ENCODE data around the gene GRIN1. TPM values are rescaled to one million over a fixed set of nuclear protein-coding genes. Genes with fewer than 3 reads are reported as not detected.
A peak's percentile ranks its signal among the peaks of the same experiment; 100 is the strongest.

GRIN1 gene
- total RNA-seq, 1 experiment from 2014 or later: 0.06 TPM

DNA sequence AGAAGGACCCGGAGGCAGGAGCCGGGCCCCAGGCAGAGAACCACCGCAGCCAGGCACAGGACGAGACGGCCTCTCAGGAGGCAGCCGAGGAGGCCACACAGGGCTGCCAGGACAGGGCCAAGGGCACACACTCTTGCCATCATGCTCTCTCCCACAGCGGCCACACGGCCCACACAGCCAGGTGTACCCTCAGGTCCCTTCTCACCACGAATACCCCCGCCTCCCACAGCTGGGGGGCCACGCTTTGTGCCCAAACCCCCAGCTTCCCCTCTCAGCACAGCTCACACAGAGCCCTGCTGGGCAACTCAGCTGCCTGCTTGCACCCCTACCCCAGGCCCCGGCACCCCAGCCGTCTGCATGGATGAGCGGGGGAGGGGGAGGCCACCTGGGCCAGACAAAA lies 54.8 kb downstream of the GRIN1 start:
- DNase-seq (ENCODE audit: low read depth): no peak

DNA sequence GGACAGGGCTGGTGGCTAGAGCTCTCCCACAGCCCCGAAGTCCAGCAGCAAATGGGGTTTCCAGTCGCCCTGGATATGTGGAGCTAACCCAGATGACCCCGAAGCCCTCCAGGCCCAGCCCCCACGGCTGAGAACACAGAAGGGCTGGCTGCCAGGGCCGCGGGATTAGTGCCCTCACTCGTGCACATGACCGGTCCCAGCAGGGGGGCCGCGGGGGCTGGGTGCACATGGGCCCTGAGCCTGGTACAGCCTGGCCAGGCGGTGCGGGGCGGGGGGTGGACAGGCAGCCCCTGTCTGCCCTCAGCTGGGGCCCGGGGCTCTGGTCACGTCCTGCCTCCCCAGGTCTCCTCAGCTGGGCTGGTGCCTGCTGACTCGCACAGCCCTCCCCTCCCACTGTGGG lies 55.4 kb downstream of the GRIN1 start:
- no peak for DNase-seq (ENCODE audit: low read depth)

GRCh38 chr9:137194909-137195308 lies 56.0 kb downstream of the GRIN1 start:
- DNase-seq (ENCODE audit: low read depth): no peak

GRCh38 chr9:137195525-137196220 lies 56.7 kb downstream of the GRIN1 start:
- no peak for DNase-seq (ENCODE audit: low read depth)

- no peak for DNase-seq (ENCODE audit: low read depth)
Observed at GRCh38 chr9:137198051-137198901, 59.3 kb downstream of the GRIN1 start.

- DNase-seq (ENCODE audit: low read depth): no peak
Observed at GRCh38 chr9:137198902-137199283, 59.9 kb downstream of the GRIN1 start.

DNA sequence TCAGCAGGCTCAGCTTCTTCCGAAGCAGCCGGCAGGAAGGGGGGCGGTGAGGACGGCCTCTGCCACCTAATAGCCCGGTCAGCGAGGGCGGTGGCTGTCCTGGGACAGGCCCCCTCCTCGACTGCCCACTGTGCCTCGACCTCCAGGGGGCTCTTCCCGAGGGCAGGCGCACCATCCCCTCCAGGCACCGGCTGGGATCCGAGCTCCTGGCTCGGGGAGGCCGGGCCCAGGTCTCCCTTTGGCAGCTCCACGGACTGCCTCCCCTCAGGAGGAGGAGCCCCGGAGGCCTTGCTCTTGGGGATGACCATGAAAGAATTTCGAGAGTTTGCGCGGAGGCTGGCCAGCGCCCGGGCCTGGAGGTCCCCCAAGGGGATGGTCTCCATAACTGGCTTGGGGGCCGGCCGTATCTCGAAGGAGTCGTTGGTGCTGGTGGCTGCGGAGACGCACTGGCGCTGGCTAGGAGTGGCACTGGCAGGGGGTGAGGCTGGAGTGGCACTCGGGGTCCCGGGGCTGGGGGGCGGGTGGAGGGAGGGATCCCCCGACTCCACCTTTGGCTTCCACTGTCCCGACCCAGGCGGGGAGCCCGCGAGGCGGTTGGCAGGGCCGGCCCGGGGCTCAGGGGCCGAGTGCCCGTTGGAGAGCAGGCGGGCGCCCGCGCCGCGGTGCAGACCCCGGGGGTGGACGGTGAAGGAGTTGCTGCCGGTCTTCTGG lies 60.6 kb downstream of the GRIN1 start:
- DNase-seq (ENCODE audit: low read depth): no peak

DNA sequence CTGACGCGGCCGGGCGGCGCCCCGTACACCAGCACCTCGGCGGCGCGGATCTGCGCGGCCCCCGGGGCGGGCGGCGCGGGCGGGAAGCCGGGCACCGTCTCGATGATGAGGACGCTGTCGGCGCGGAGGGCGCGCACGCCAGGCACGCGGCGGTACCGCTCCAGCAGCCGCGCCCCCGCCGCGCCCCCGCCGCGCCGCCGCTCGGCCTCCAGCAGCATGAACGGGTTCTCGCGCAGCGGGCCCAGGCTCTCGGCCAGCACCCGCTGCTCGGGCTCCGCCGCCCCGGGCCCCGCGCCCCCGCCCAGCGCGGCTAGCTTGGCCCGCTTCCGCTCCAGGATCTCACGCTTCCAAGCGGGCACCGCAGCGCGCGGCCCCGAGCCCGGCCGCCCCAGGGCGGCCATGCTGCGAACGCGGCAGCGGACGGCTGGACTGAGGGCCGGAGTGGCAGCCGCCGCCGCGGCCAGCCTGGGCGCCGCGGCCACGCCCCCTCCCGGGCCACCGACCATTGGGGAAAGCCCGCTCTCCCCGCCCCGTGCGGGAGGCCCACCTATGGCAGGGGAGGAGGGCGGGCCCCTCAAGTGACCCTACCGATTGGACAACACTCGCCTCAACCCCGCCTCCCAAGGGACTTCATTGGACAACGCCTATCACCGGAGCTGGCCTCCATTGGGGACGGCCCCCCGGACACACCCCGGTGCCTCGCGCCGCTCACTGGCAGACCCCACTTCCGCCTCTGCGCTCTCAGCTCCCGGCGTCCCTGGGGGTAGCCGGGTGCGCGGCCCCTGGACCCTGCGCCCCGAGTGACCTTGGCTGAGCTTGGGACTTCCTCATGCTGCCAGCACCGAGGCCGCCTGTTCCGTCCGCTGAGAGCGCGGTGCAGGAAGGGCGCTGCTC lies 61.6 kb downstream of the GRIN1 start, which contains the start of gene TPRN:
Gene TPRN, minus strand, starts transcription at position 431 of the 894 bp plus-strand sequence. Its CDS starts 30 bp downstream, at position 401.
- peak; percentile 100 for DNase-seq (ENCODE audit: low read depth)

DNA sequence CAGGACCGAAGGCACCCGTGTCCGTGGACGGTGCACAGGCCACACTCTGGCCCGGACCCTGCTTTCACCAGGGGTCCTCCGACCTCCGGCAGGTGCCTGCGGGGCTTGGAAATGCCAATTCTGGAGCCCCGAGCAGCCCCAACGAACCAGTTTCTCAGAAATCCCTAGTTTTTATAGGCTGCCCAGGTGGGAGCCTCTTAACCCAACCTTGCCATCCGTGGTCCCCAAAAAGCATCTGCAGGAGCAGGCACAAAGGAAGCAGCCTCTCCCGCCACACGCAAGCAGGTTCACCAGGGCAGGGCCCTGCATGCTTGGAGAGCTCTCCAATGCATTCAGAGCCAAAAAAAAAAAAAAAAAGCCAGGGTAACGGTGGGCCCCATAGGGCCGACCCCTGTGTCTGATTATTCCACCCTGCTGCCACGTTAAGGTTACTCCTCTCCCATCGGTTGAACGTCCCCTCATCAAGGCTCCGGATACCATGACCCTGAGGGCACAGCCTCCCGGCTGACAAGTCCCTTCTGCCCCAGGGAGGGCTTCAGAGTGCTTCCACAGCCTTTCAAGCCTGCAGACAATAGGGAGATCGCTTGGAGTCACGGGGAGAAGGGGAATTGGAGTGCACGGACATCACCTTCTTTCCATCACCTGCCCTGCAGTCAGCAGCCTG lies 62.4 kb downstream of the GRIN1 start:
- no peak for DNase-seq (ENCODE audit: low read depth)

DNA sequence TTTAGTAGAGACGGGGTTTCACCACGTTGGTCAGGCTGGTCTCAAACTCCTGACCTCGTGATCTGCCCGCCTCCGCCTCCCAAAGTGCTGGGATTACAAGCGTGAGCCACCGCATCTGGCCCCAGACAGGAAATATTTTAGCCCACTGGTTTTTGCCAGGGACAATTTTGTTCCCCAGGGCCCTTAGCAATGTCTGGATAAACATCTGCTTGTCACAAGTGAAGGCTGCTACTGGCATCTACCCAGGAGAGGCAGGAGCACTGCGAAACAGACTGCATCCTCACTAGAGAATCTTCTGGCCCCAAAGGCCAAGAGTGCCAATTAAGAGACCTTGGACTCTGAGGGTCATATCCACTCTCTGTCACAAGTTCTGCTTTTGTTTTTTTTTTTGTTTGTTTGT lies 64.0 kb downstream of the GRIN1 start:
- no peak for DNase-seq (ENCODE audit: low read depth)

- DNase-seq (ENCODE audit: low read depth): no peak
Observed at GRCh38 chr9:137204731-137205125, 65.8 kb downstream of the GRIN1 start.

- DNase-seq (ENCODE audit: low read depth): peak; percentile 95
Observed at GRCh38 chr9:137205126-137206069, 66.4 kb downstream of the GRIN1 start, which contains the start of the genes NDOR1 and TMEM203. NDOR1 (plus strand) TSS chr9:137205700; CDS start chr9:137205778, 78 bp downstream. TMEM203 (minus strand) TSS chr9:137205648; CDS start chr9:137205414, 234 bp downstream.

DNA sequence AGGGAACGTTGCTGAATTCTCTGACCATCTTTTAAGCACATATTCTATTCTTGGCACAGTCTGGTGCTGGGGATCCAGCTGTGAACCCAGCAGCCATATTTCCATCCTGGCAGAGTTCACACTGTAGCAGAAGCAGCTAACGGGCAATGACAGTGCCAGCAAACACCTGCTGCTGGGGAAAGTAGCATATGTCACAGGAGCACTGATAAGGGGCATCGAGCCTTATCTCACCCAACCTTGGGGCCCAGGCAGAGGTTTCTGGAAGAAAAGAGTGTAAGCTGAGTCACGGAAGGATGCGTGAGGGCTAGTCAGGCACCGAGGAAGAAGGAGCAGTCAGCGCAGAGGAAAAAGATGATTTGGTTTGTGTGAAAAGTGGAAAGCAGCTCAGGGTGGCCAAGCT lies 67.6 kb downstream of the GRIN1 start:
- no peak for DNase-seq (ENCODE audit: low read depth)

DNA sequence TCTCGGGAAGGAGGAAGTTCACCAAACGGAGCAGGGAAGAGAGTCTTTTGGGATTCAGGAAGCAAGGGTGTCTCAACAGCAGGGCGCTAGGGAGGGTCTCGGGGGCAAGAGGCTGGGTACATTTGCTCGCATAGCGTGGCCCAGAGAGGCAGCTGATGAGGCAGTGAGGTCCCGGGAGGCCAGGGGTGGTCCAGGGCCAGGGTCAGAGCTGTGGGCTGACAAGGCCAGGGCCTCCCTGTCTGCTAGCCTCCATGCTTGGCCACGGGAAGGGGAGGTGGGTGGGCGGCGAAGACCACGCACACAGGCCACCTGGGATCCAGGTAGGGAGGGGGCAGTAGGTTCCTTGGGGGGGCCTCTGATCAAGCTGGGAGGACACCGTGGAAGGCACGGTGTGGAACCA lies 72.6 kb downstream of the GRIN1 start:
- DNase-seq (ENCODE audit: low read depth): no peak

DNA sequence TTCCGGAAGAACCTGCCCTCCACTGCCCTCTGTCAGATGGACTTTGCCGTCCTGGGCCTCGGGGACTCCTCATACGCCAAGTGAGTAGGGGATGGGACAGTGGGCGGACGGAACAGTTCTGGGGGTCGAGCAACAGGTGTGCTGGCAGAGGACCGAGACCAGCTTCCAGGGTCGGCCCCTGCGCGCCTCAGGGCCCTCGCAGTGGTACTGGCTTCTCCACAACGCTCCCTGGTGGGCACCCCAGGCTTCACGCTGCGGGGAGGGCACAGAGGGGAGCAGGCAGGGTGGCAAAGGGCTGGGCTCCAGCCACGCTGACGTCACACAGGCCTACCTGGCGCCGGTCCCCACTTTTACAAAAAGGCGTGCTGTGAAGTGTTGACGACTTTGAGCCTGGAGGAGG lies 73.6 kb downstream of the GRIN1 start:
- DNase-seq (ENCODE audit: low read depth): no peak

DNA sequence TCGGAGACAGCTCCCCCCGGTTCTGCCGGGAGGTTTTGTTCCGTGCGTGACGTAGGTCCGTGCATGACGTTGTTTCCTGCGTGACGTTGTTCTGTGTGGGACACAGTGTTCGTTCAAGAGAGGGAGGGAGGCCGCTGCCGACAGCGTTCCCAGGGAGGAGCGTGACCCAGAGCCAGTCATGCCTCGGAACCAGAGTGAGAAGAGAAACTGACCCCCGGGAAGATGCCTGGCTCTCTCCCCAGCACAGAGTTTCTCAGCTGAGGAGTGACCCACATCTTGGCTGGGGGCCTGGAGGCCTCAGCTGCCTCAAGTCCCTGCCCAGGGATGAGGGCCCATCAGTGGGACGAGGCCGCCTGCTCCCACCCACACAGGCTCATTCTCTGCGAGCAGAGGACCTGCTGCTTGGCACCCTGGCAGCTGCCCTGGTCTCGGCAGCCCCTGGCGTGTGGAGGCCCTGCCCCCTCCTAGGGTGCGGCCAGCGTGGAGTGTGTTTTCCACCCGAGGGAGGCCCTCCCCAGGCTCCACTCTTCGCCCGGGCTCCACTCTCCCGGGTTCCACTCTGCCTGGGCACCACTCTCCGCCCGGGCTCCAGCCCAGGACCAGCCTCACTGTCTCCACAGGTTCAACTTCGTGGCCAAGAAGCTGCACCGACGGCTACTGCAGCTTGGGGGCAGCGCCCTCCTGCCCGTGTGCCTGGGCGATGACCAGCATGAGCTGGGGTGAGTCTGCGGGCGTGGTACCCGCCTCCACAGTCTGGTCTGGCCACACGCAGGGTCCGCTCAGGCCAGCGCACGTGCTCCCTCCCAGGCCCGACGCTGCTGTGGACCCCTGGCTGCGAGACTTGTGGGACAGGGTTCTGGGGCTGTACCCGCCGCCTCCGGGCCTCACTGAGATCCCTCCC lies 74.5 kb downstream of the GRIN1 start:
- no peak for DNase-seq (ENCODE audit: low read depth)

GRCh38 chr9:137214620-137215019 lies 75.7 kb downstream of the GRIN1 start:
- no peak for DNase-seq (ENCODE audit: low read depth)

- DNase-seq (ENCODE audit: low read depth): no peak
Observed at GRCh38 chr9:137215196-137215986, 76.4 kb downstream of the GRIN1 start.
